Hepatic stellate cell (primary cell): ENCODE data around the gene FGF23.

Experiments used
- DNase-seq: peaks from one replicate; pipeline ENCODE4 v3.0.0; 2011; ENCODE audit warnings: low spot score

FGF23 gene

GRCh38 chr12:4383304-4383865 is 3.9 kb upstream of the FGF23 start:
- no peak for DNase-seq

GRCh38 chr12:4380332-4380731 is 820 bp upstream of the FGF23 start:
- no peak for DNase-seq

GRCh38 chr12:4378772-4379171 is 740 bp downstream of the FGF23 start:
- no peak for DNase-seq

- DNase-seq: no peak
Measured at GRCh38 chr12:4375449-4375848, 4.1 kb downstream of the FGF23 start.

GRCh38 chr12:4372653-4373052 is 6.9 kb downstream of the FGF23 start:
- DNase-seq: no peak

- DNase-seq: no peak
Measured at GRCh38 chr12:4370265-4370664, 9.2 kb downstream of the FGF23 start.

- no peak for DNase-seq
Measured at GRCh38 chr12:4369548-4369947, 10.0 kb downstream of the FGF23 start.

- DNase-seq: no peak
Measured at GRCh38 chr12:4366090-4366489, 13.4 kb downstream of the FGF23 start.

- no peak for DNase-seq
Measured at GRCh38 chr12:4356041-4356327, 23.5 kb downstream of the FGF23 start.

GRCh38 chr12:4355156-4356040 is 24.1 kb downstream of the FGF23 start:
- DNase-seq: no peak

GRCh38 chr12:4353785-4354208 is 25.7 kb downstream of the FGF23 start:
- no peak for DNase-seq

GRCh38 chr12:4346931-4347330 is 32.6 kb downstream of the FGF23 start:
- no peak for DNase-seq

- DNase-seq: no peak
Measured at GRCh38 chr12:4331842-4332241, 47.7 kb downstream of the FGF23 start.

- DNase-seq: no peak
Measured at GRCh38 chr12:4331221-4331620, 48.3 kb downstream of the FGF23 start.

GRCh38 chr12:4330203-4330602 is 49.3 kb downstream of the FGF23 start:
- DNase-seq: no peak

GRCh38 chr12:4327293-4327692 is 52.2 kb downstream of the FGF23 start:
- no peak for DNase-seq

GRCh38 chr12:4325966-4326365 is 53.5 kb downstream of the FGF23 start:
- DNase-seq: no peak

- DNase-seq: no peak
Measured at GRCh38 chr12:4324366-4324765, 55.1 kb downstream of the FGF23 start.

GRCh38 chr12:4323396-4323795 is 56.1 kb downstream of the FGF23 start:
- no peak for DNase-seq

- DNase-seq: no peak
Measured at GRCh38 chr12:4322726-4323125, 56.8 kb downstream of the FGF23 start.

- DNase-seq: peak; percentile 98
Measured at GRCh38 chr12:4320853-4321701, 58.4 kb downstream of the FGF23 start, which contains the start of gene TIGAR. TSS of gene TIGAR (plus strand) at chr12:4321213. CDS start at chr12:4321272, 59 bp downstream.

GRCh38 chr12:4320497-4320852 is 59.0 kb downstream of the FGF23 start:
- DNase-seq: no peak
